K562 (cell line): Measurements from ENCODE around the gene TMEM176B. TPM values are rescaled to one million over a fixed set of nuclear protein-coding genes. Genes with fewer than 3 reads are reported as not detected.

Source experiments
- ATAC-seq: fragments of 200-7000 bp; cut with Tn5 transposase; 3 replicates; pipeline ENCODE4 v1.9.1; 2020; ENCODE audit warnings: moderate library complexity
- Bru-seq: library from RNA; stranded (reverse); fragments of 400-500 nt; gene quantifications from one replicate; lab custom pipeline; 2021; lab: Mats Ljungman, UMichigan
- BruChase-seq, 2 experiments: library from RNA; stranded (reverse); fragments of 400-500 nt; gene quantifications; one replicate each; lab custom pipeline; 2021; lab: Mats Ljungman, UMichigan
- BruUV-seq: library from RNA; stranded (reverse); fragments of 400-500 nt; replicated peaks from 2 replicates; lab custom pipeline; 2021; lab: Mats Ljungman, UMichigan
- CTCF ChIA-PET: fragments of 300-600 bp; formaldehyde crosslinking; extraction: SDS; loops from one replicate; lab custom pipeline; 2021; ENCODE audit warnings: low intra/inter-chr PET ratio; lab: Yijun Ruan, JAX
- POLR2A ChIA-PET: fragments of 300-600, 350-650 bp; sonication (Branson Sonifier 250); formaldehyde crosslinking; extraction: SDS; loops from one replicate; lab custom pipeline; 2021; ENCODE audit warnings: antibody characterized with exemption, inconsistent platforms; lab: Yijun Ruan, JAX
- DNase-seq, 4 experiments: peaks; one replicate each; pipeline versions ENCODE4 v3.0.0 to v3.0.0-alpha.2; 2011 to 2018; ENCODE audit warnings: low spot score in 3 of 4, mixed read lengths in 3 of 4; ENCODE audit errors: extremely low read depth in 1 of 4
- FAIRE-seq: peaks from 2 replicates; lab custom pipeline; 2011; peaks lifted over from hg19 to GRCh38; lab: Jason Lieb, UNC
- H2AFZ ChIP-seq: 2 replicates; pipeline ENCODE4 v1.6.0; 2011; ENCODE audit warnings: low read depth, low read length, control low read depth, inconsistent platforms
- H3K27ac ChIP-seq: fragments of 200-600 bp; 3 replicates; pipeline ENCODE4 v1.8.0; 2011; ENCODE audit warnings: low read depth, mild to moderate bottlenecking, control low read depth, inconsistent platforms, low read length, moderate library complexity, mixed read lengths; ENCODE audit errors: extremely low read depth
- H3K27me3 ChIP-seq, 2 experiments: fragments of 300-600 bp in 1 of 2; 2 replicates in 1 of 2; 3 replicates in 1 of 2; pipeline versions ENCODE4 v1.6.0 to v1.8.0; 2011; ENCODE audit warnings: inconsistent platforms in 2 of 2, low read length in 2 of 2, mild to moderate bottlenecking in 1 of 2, mixed read lengths in 1 of 2, moderate library complexity in 1 of 2; ENCODE audit not compliant: control insufficient read depth in 2 of 2, insufficient read depth in 2 of 2
- H3K36me3 ChIP-seq: fragments of 300-600 bp; 3 replicates; pipeline ENCODE4 v1.8.0; 2011; ENCODE audit warnings: mild to moderate bottlenecking, low read length, inconsistent platforms; ENCODE audit not compliant: control insufficient read depth, insufficient read depth
- H3K4me1 ChIP-seq, 2 experiments: fragments of 200-600 bp in 1 of 2; replicated peaks in 1 of 2; 2 replicates in 1 of 2; 3 replicates in 1 of 2; pipeline versions ENCODE4 v1.5.1 to v1.8.0; 2011; ENCODE audit warnings: inconsistent platforms in 2 of 2, low read length in 2 of 2, mild to moderate bottlenecking in 1 of 2, mixed read lengths in 1 of 2, moderate library complexity in 1 of 2; ENCODE audit not compliant: control insufficient read depth in 2 of 2, insufficient read depth in 2 of 2
- H3K4me2 ChIP-seq: 2 replicates; pipeline ENCODE4 v1.6.1; 2011; ENCODE audit warnings: low read length, control low read depth, inconsistent platforms, mixed read lengths; ENCODE audit not compliant: insufficient read depth
- H3K4me3 ChIP-seq: fragments of 200-600 bp; sonication (generic), shearing (Covaris generic); 2 replicates; pipeline ENCODE4 v1.5.1; 2016; ENCODE audit warnings: control low read depth, inconsistent platforms
- H3K79me2 ChIP-seq: fragments of 200-600 bp; 3 replicates; pipeline ENCODE4 v1.8.0; 2011; ENCODE audit warnings: low read length, inconsistent platforms; ENCODE audit not compliant: control insufficient read depth, insufficient read depth
- H3K9ac ChIP-seq, 2 experiments: 2 replicates each; pipeline versions ENCODE4 v1.6.0 to v1.6.1; 2011; ENCODE audit warnings: low read depth in 2 of 2, low read length in 2 of 2, control low read depth in 1 of 2, inconsistent platforms in 1 of 2, mild to moderate bottlenecking in 1 of 2, mixed read lengths in 1 of 2; ENCODE audit not compliant: insufficient read depth in 1 of 2
- H3K9me1 ChIP-seq: one replicate; pipeline ENCODE4 v1.6.0; 2011; ENCODE audit warnings: inconsistent platforms, mild to moderate bottlenecking, low read length, moderate library complexity; ENCODE audit not compliant: control insufficient read depth, insufficient read depth
- H3K9me3 ChIP-seq: replicated peaks from 2 replicates; pipeline ENCODE4 v1.5.1; 2011; ENCODE audit warnings: low read depth, low read length, inconsistent platforms; ENCODE audit not compliant: control insufficient read depth, insufficient read depth
- H4K20me1 ChIP-seq: replicated peaks from 2 replicates; pipeline ENCODE4 v1.6.1; 2011; ENCODE audit warnings: low read length, inconsistent platforms, mixed read lengths; ENCODE audit not compliant: control insufficient read depth, insufficient read depth
- EWSR1 ChIP-seq: fragments of 450-650 bp; IDR thresholded peaks from 2 replicates; pipeline ENCODE4 v1.6.1; 2018; ENCODE audit warnings: borderline replicate concordance, mild to moderate bottlenecking, low read depth, moderate library complexity; ENCODE audit not compliant: partially characterized antibody
- HMGN3 ChIP-seq: IDR thresholded peaks from 2 replicates; pipeline ENCODE4 v1.6.1; 2011; ENCODE audit warnings: borderline replicate concordance, low read depth, mild to moderate bottlenecking, mixed read lengths, low read length; ENCODE audit not compliant: insufficient read length; ENCODE audit errors: extremely low read depth
- WGBS: fragments of 100-300 bp; shearing (Covaris generic); methylation state at CpG from one replicate; pipeline ENCODE4 v1.1.6; 2016; ENCODE audit warnings: low coverage, mixed read lengths; ENCODE audit not compliant: insufficient coverage; ENCODE audit errors: missing lambda C conversion rate; 5-methylcytosine and 5-hydroxymethylcytosine counted together
- in situ Hi-C: fragments of 300-500 bp; cut with MboI; formaldehyde crosslinking; loops from 4 replicates; pipeline ENCODE4 v1.15.0; 2018; ENCODE audit warnings: inconsistent platforms, mixed read lengths
- intact Hi-C: fragments of 100-400 bp; cut with micrococcal nuclease; formaldehyde crosslinking; loops from 2 replicates; pipeline ENCODE4 v1.14.2; 2022
- long read RNA-seq, 3 experiments: library from polyadenylated mRNA in 2 of 3; library from RNA in 1 of 3; unstranded in 2 of 3; stranded (forward) in 1 of 3; transcript quantifications; one replicate each; pipeline ENCODE4 v2.0.0, GENCODE V29; 2019 to 2022
- polyA minus RNA-seq, 3 experiments: library from RNA; depleted of rRNA, polyadenylated mRNA; stranded (reverse); fragments of >200 nt; gene quantifications; 2 replicates each; pipeline ENCODE4 v1.2.3, GENCODE V29; 2011
- polyA plus RNA-seq, 8 experiments: library from polyadenylated mRNA; depleted of rRNA in 4 of 8; stranded (reverse) in 5 of 8; unstranded in 3 of 8; fragments of >200 nt; fragmentation: Nextera tagmentation in 2 of 8; fragmentation: Illumina TruSeq in 1 of 8; extraction: Ambion mirVana in 2 of 8; extraction: Trizol in 1 of 8; gene quantifications; 2 replicates each; pipeline versions ENCODE4 v1.2.1 to v1.2.3, GENCODE V29; 2011 to 2014; ENCODE audit warnings: inconsistent platforms in 1 of 8, missing spikeins in 1 of 8
- total RNA-seq, 7 experiments: library from RNA; depleted of rRNA in 6 of 7; stranded (reverse); fragments of >200 nt in 6 of 7; fragmentation: Illumina TruSeq in 2 of 7; extraction: Trizol in 2 of 7; gene quantifications; 2 replicates each; pipeline versions ENCODE4 v1.2.1 to v1.2.3, GENCODE V29; 2011 to 2021; ENCODE audit warnings: low replicate concordance in 1 of 7

The TMEM176B gene
- total RNA-seq (2011; cell fraction: chromatin; rRNA removed; ENCODE audit: low replicate concordance): not detected in 2 replicates
- not detected in 2 replicates for total RNA-seq (2011; cell fraction: nucleolus; rRNA removed)
- total RNA-seq (2011; cell fraction: nucleoplasm; rRNA removed): not detected in 2 replicates
- not detected in 2 replicates for total RNA-seq (2014; rRNA removed)
- total RNA-seq (2014; rRNA removed; fragmentation: Illumina TruSeq; extraction: Trizol): not detected in 2 replicates
- 0.15 TPM in 1 of 2 replicates, not detected in the other for total RNA-seq (2015; rRNA removed; fragmentation: Illumina TruSeq; extraction: Trizol)
- 0.60 and 0.76 TPM in 2 replicates for total RNA-seq (2021)
- polyA plus RNA-seq (2011; rRNA removed): not detected in 2 replicates
- not detected in 2 replicates for polyA plus RNA-seq (2011; cell fraction: cytosol; rRNA removed)
- polyA plus RNA-seq (2011; cell fraction: nucleus; rRNA removed): not detected in 2 replicates
- 0.21 and 0.69 TPM in 2 replicates for polyA plus RNA-seq (2012)
- not detected in 2 replicates for polyA plus RNA-seq (2014; fragmentation: Illumina TruSeq; extraction: Trizol)
- not detected for polyA plus RNA-seq (2014; fragmentation: Nextera tagmentation; extraction: Ambion mirVana)
- polyA plus RNA-seq (2014; rRNA removed): 0.19 TPM in 1 of 2 replicates, not detected in the other
- not detected in 2 replicates for polyA minus RNA-seq (2011; rRNA and poly(A)+ RNA removed)
- polyA minus RNA-seq (2011; cell fraction: cytosol; rRNA and poly(A)+ RNA removed): not detected in 2 replicates
- not detected in 2 replicates for polyA minus RNA-seq (2011; cell fraction: nucleus; rRNA and poly(A)+ RNA removed)
- not detected for Bru-seq, nascent RNA
- BruChase-seq, experiment 1, labeled RNA remaining after a 2-hour chase: not detected
- not detected for BruChase-seq, experiment 2, labeled RNA remaining after a 6-hour chase
- long read RNA-seq, experiment 1: 0 reads
- long read RNA-seq, experiment 2: 0 reads
- long read RNA-seq, experiment 3: 0 reads

DNA sequence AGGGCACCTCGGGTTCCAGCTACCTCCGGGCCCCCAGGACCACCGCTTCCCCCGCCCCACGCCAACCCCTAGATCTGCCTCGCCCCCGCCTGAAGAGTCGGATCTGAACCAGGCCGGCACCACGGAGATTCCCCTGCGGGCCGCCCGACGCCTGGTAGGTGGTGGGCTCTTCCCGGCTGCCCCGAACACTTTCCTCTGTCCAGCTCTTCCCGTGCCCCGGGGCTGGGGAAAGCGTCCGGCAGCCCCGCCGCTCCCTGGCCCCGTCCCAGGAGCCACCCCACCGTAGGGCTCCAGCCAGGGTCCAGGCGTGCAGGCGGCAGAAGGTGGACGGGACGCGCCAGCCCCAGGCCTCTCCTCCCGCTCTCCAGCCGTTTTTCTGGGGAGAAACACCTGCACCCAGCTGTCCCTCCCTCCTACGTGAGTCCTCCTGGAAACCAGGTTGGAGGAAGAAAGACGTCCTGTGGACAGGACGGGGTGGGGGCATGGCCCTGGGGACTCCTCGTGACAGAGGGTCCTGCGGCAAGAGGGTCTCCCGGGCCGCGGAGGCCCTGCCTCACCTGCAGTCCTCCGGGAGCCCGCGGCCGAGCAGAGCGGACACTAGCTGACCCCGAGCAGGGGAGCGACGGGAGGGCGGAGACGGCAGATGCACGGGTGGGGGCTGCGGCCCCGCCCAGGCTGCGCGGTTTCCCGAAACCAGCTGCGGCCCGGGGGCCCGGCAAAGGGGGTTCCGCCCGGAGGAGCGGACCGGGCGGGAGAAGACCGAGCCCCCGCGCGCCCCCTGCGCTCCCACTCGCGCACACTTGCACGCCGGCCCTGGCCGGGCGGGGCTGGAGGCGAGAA is at the start of gene TMEM176B:
Gene TMEM176B, minus strand, starts transcription at position 624 of the 840 bp plus-strand sequence. CDS start 3,795 bp downstream, outside the sequence.
- H3K9me3 ChIP-seq: no peaks in the 10 kb centered on the region
- no peak within 1 kb of the TSS for H3K4me3 ChIP-seq
- H3K4me2 ChIP-seq: no peak within 1 kb of the TSS
- H3K79me2 ChIP-seq: no peaks in the 10 kb centered on the region
- DNase-seq (peak in 1 of 4 experiments; percentile 34), ATAC-seq (peak; percentile 30), FAIRE-seq (no peak)
- no peaks in the 10 kb centered on the region for H3K36me3 ChIP-seq
- no TSS peak for BruUV-seq
- intact Hi-C loops: no loop called here
- H3K9me1 ChIP-seq: no peaks in the 10 kb centered on the region
- peaks cover 59 to 79% of the 10 kb centered on the region in 2 experiments for H3K27me3 ChIP-seq
- CTCF ChIA-PET: no interaction called here
- H3K4me1 ChIP-seq: peaks cover 0 to 21% of the 10 kb centered on the region in 2 experiments; a peak in 2 of 5 replicates
- TF ChIP-seq EWSR1: no peak
- peak; percentile 16 for TF ChIP-seq HMGN3
- H2AFZ ChIP-seq: no peak within 1 kb of the TSS
- H4K20me1 ChIP-seq: no peaks in the 10 kb centered on the region
- POLR2A ChIA-PET: interaction anchor here (0.6 to 1.5 kb wide), 2 partner anchors 51 to 599 kb away, joined by 3 read pairs; no protein-coding TSS in a partner anchor
- H3K9ac ChIP-seq: no peak within 1 kb of the TSS
- H3K27ac ChIP-seq: no peak within 1 kb of the TSS
- in situ Hi-C loops: no loop called here
- 12% methylated on average over 71 of the region's 75 CpGs for WGBS
